Eye (tissue), 1 donor: ENCODE measurements around the gene MUCL3.
"Not testable (repeated sequence)": the region's sequence is repeated elsewhere in the genome, so short reads cannot be mapped to it uniquely, and the experiment has no call there.

Experiments used
- DNase-seq: peaks from one replicate; pipeline ENCODE4 v3.0.0-alpha.2; 2015

MUCL3 gene

GRCh38 chr6:30914076-30914853 is 26.5 kb upstream of the MUCL3 start, which contains the start of gene VARS2:
VARS2 (plus strand) TSS chr6:30914238; CDS start chr6:30914837, 599 bp downstream.
- peak; percentile 96 for DNase-seq

DNA sequence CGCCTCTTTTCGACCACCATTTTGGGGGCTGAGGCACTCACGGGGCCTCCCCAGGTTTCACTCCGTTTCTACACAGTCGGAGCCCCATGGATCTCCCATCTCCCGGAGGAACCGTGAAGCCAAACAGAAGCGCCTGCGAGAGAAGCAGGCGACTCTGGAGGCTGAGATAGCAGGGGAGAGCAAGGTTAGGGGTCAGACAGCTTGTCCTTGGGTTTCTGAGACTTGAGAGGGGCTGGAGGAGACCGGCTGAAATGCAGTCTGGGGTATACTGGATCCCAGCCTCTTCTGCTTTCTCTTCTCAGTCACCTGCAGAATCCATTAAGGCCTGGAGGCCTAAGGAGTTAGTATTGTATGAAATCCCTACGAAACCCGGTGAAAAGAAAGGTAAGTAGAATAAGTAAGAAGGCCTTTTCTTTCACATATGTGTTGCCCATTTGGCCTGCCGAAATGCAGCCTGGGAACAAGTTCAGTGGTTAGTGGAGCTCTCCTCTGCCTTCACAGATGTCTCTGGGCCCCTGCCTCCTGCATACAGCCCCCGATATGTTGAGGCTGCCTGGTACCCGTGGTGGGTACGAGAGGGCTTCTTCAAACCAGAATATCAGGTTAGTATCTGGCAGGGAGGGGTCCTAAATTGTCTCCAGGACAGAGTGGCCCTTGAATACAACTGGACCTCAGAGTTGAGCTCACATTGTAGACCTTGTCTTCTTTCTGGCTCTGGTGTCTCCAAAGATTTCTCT is 25.8 kb upstream of the MUCL3 start:
- peak; percentile 9 for DNase-seq

DNA sequence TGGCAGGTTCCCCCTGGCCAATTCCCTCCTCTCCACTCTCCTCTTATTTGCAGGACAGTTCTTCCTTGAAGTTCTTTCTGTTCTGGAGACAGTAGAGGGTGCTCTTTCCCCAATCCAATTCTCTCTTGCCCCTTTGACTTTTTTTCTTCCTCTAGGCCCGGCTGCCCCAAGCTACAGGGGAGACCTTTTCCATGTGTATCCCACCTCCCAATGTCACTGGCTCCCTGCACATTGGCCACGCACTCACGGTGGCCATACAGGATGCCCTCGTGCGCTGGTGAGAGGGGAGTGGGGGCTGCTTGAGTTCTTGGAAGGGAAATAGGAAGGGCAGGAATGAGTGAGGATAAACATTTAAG is 25.2 kb upstream of the MUCL3 start:
- DNase-seq = peak; percentile 86

- no peak for DNase-seq
Observed at GRCh38 chr6:30917041-30917440, 23.7 kb upstream of the MUCL3 start.

GRCh38 chr6:30917487-30917886 is 23.3 kb upstream of the MUCL3 start:
- DNase-seq = no peak

DNA sequence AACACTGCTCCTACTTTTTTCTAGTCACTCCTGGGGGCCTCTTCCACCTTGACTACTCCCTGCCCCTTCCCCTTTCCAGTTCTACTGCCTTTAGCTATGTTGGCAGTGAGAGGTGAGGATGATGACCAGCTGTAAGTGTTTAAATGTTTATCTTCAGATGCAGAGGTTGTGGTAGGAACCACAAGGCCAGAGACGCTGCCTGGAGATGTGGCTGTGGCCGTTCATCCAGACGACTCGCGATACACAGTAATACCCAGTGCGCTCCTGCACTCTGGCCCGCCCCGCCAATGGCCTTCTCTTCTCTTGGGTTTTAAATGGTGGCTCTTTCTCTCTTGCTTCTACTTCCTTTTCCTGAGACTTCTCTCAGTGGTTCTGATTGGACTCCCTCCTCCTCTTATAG is 22.1 kb upstream of the MUCL3 start:
- DNase-seq = no peak

DNA sequence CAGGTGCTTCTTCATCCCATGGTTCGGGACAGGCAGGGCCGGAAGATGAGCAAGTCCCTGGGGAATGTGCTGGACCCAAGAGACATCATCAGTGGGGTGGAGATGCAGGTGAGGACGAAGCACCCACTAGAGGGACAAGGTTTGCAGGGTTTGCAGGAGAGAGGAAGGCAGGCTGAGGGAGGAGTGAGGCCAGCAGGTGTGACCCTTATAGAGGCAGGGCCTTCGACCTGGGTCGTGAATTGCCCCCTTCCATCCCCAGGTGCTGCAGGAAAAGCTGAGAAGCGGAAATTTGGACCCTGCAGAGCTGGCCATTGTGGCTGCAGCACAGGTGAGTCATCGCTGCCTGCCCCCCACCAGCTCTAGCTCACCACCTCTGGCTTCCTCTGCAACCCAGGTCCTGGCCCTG is 18.3 kb upstream of the MUCL3 start:
- DNase-seq = no peak

- not testable (repeated sequence) for DNase-seq
Observed at GRCh38 chr6:30924040-30924627, 16.6 kb upstream of the MUCL3 start.

DNA sequence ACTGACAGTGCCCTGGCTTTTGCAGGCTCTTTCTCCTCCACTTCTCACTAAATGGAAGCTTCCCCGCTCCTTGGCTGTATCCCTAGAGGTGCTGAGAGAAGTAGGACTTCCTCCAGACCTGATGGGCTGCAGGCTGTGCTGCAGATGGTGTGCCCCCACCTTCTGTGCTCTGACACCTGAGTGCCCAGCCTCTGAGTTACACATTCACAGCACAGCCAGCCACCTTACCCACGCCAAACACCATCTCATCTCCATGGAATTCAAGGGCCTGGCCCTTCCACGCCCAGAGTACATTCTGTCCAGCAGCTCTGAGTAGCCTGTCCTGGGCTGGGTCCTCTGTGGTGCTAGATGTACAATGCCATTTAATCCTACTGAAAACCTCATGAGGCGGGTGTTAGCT is 14.1 kb upstream of the MUCL3 start:
- no peak for DNase-seq

GRCh38 chr6:30927080-30927479 is 13.7 kb upstream of the MUCL3 start:
- DNase-seq = not testable (repeated sequence)

GRCh38 chr6:30928677-30929076 is 12.1 kb upstream of the MUCL3 start:
- DNase-seq = peak; percentile 21

- no peak for DNase-seq
Observed at GRCh38 chr6:30930506-30930905, 10.3 kb upstream of the MUCL3 start.

GRCh38 chr6:30931272-30931671 is 9.5 kb upstream of the MUCL3 start:
- DNase-seq = no peak

DNA sequence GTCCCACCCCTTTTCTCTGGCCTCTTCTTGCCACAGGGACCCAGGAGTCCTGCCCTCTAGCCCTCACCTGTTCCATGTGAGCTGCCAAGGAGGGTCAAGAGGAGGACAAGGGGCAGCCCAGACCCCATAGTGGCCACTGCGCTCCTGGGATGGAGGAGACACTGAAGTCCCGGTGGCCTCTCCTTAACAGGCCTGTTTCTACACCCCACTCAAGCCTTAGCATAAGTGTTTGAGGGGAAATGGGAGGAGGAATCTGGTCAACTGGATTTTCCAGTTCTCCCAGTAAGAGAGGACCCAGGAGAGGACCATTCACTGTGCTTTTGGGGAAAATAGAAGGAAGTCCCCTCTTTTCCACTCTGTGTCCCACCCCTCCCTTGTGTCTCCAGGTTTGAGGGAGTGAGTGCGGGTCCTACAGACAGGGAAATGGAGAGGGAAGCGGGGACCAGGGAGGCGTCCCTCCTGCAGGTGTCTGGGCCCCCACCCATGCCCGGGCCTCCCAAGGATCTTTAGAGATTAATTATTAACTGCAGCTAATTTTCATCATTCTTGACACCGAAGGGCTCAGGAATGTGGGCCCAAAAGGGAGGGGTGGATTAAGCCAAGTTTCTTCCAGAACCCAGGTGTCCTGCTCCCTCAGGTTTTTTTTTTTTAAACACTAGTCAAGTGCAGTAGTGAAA is 8.7 kb upstream of the MUCL3 start, which contains the start of gene SFTA2:
Gene SFTA2, minus strand, starts transcription at position 202 of the 677 bp plus-strand sequence. Its CDS starts 74 bp downstream, at position 128.
- no peak for DNase-seq

GRCh38 chr6:30932665-30933365 is 8.0 kb upstream of the MUCL3 start:
- no peak for DNase-seq

GRCh38 chr6:30935018-30935417 is 5.8 kb upstream of the MUCL3 start:
- DNase-seq = no peak

GRCh38 chr6:30937265-30937664 is 3.5 kb upstream of the MUCL3 start:
- no peak for DNase-seq

DNA sequence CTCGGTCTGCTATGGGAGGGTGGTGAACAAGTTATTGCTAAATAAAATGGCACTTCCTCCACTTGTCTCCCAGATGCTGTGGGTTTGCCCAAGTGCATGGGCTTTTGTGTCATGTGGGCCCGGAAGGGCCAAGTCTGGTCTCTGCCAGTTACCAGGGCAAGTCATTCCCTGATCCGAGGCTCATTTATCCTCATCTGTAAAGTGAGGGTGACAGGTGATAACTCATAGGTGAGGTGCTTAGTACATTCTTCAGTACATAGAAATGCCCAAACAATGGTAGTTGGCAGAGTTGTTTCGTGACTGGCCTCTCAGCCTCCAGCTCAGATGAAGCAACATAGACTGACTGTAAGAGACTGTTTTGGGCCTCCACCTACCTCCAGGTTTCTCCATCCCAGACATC is 2.0 kb upstream of the MUCL3 start:
- DNase-seq = no peak

DNA sequence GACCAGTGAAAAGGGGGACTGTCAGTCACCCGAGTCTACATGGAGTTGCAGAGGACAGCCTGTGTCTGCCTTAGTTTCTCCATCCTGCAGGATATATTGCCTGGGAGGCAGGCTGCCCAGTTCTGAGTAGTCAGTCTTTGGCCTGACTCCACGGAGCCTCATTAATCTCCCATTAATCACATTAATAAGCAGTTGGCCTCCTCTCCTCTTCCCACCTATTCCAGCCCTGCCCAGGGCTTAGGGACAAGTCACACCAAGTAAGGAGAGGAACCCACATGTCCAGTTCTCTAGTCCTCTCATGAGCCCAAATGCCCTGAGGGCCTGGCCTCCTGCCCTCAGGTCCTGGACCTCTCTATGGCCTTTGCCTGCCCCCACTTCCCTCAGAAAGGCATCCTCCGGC is 1.3 kb upstream of the MUCL3 start:
- DNase-seq = no peak

DNA sequence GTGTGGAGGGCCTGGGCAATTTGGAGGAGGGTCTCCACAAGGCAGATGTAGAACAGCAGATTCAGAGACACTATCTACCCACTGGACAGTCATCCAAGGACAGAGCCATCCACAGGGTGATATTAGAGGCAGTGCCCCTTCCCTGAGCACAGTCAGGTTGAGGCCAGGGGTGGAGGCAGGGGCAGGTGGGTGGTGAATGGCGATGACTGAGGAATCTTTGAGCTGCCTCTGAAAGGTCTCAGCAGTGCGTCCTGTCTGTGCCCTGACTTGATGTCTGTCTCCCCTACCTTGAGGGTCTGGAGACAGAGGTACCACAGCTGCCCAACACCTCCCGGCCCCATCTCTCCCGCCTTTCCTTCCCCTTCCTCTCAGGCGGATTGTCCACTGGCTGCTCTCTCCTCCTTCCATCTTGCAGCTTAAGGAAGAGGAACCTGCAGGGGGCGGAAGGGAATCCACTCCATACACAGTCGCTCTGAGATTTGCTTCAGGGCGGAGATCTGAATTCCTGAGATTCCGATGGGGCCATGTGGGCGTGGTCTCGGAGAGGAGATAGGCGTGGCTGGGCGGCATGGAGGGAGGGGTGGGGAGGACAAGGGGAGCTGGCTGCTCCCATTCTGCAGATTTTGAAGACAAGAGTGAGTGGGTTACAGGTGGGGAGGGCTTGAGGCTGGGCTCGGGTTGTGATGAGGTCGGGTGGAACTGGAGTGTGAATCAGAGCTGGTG is 1.7 kb downstream of the MUCL3 start:
- peak; percentile 89 for DNase-seq

GRCh38 chr6:30944051-30944450 is 3.3 kb downstream of the MUCL3 start:
- no peak for DNase-seq

GRCh38 chr6:30945281-30945680 is 4.5 kb downstream of the MUCL3 start:
- no peak for DNase-seq
